WTC11 (cell line): ENCODE results near the gene ORC3.

Experiments used
- CTCF ChIP-seq: fragments of 200-600 bp; IDR thresholded peaks from 2 replicates; pipeline ENCODE4 v1.8.0; 2022; ENCODE audit warnings: antibody characterized with exemption
- ESRRA ChIP-seq: sonication (generic); formaldehyde crosslinking; IDR thresholded peaks from 2 replicates; pipeline ENCODE4 v1.8.1; 2022; ENCODE audit warnings: mild to moderate bottlenecking, missing genetic modification reagents, borderline replicate concordance
- ETV6 ChIP-seq: sonication (generic); formaldehyde crosslinking; IDR thresholded peaks from 2 replicates; pipeline ENCODE4 v1.8.1; 2022; ENCODE audit warnings: mild to moderate bottlenecking, missing genetic modification reagents
- FOXP1 ChIP-seq: sonication (generic); formaldehyde crosslinking; IDR thresholded peaks from 2 replicates; pipeline ENCODE4 v1.8.0; 2022; ENCODE audit warnings: missing genetic modification reagents, mild to moderate bottlenecking, moderate library complexity, borderline replicate concordance
- FOXP4 ChIP-seq: sonication (generic); formaldehyde crosslinking; IDR thresholded peaks from 2 replicates; pipeline ENCODE4 v1.8.0; 2022; ENCODE audit warnings: mild to moderate bottlenecking, missing genetic modification reagents
- JAZF1 ChIP-seq: fragments of 250-450 bp; sonication (Bioruptor Pico); IDR thresholded peaks from 2 replicates; pipeline ENCODE4 v1.9.0; 2021; ENCODE audit warnings: moderate library complexity, mild to moderate bottlenecking, inconsistent platforms
- SP1 ChIP-seq: sonication (generic); formaldehyde crosslinking; conservative IDR thresholded peaks from 2 replicates; pipeline ENCODE4 v1.8.1; 2022; ENCODE audit warnings: missing genetic modification reagents
- USF1 ChIP-seq: sonication (generic); formaldehyde crosslinking; IDR thresholded peaks from 2 replicates; pipeline ENCODE4 v1.8.0; 2022; ENCODE audit warnings: mild to moderate bottlenecking, missing genetic modification reagents
- ZBTB21 ChIP-seq: sonication (generic); formaldehyde crosslinking; IDR thresholded peaks from 2 replicates; pipeline ENCODE4 v1.8.1; 2023; ENCODE audit warnings: mild to moderate bottlenecking, missing genetic modification reagents, borderline replicate concordance
- ZSCAN18 ChIP-seq: fragments of 250-450 bp; sonication (Bioruptor Pico); IDR thresholded peaks from 2 replicates; pipeline ENCODE4 v2.1.2; 2022; ENCODE audit warnings: mild to moderate bottlenecking, moderate library complexity

- TF ChIP-seq SP1 (CRISPR knock-in tag): no peak
- TF ChIP-seq ZSCAN18: no peak
- no peak for TF ChIP-seq CTCF
- no peak for TF ChIP-seq JAZF1 (CRISPR knock-in tag)
- no peak for TF ChIP-seq ZBTB21 (CRISPR knock-in tag)
- no peak for TF ChIP-seq USF1 (CRISPR knock-in tag)
- no peak for TF ChIP-seq FOXP1 (CRISPR knock-in tag)
- no peak for TF ChIP-seq ESRRA (CRISPR knock-in tag)
- no peak for TF ChIP-seq ETV6
- no peak for TF ChIP-seq FOXP4 (CRISPR knock-in tag)
Measured at GRCh38 chr6:87654122-87654521, 64.2 kb downstream of the ORC3 start.
